T-cell (primary cell): ENCODE results near the gene NRF1. TPM values are rescaled to one million over a fixed set of nuclear protein-coding genes. Genes with fewer than 3 reads are reported as not detected.

Source experiments
- ATAC-seq, 4 experiments: fragments of 200-7000 bp in 3 of 4; fragments of 150-1000 bp in 1 of 4; cut with Tn5 transposase; replicated peaks in 1 of 4; 1 replicate in 3 of 4; 2 replicates in 1 of 4; pipeline ENCODE4 v1.10.0; 2021; ENCODE audit warnings: moderate library complexity in 3 of 4, mild to moderate bottlenecking in 2 of 4, moderate number of reproducible peaks in 1 of 4
- CTCF ChIA-PET, 2 donors: fragments of 300-600 bp; sonication (Branson Sonifier 250); formaldehyde crosslinking; loops; one replicate each; lab custom pipeline; 2022; ENCODE audit warnings: antibody characterized with exemption in 2 of 2; lab: Charles Lee
- POLR2A ChIA-PET, 2 donors: fragments of 300-600 bp; sonication (Branson Sonifier 250); formaldehyde crosslinking; loops; one replicate each; lab custom pipeline; 2022; ENCODE audit warnings: antibody characterized with exemption in 2 of 2; lab: Charles Lee
- DNase-seq, 35 experiments: peaks; one replicate each; pipeline versions ENCODE4 v3.0.0 to v3.0.0-alpha.2; 2013 to 2023
- H3K27ac ChIP-seq: one replicate; pipeline ENCODE4 v1.5.1; 2013; ENCODE audit warnings: low read length
- H3K27me3 ChIP-seq, 2 experiments: replicated peaks in 1 of 2; 1 replicate in 1 of 2; 2 replicates in 1 of 2; pipeline versions ENCODE4 v1.6.1 to v1.7.0; 2013; ENCODE audit warnings: low read length in 1 of 2, mixed read lengths in 1 of 2; ENCODE audit not compliant: control insufficient read depth in 2 of 2, insufficient read depth in 2 of 2; ENCODE audit errors: extremely low read depth in 1 of 2
- H3K36me3 ChIP-seq, 2 donors: 1 replicate in 1 of 2; 2 replicates in 1 of 2; pipeline versions ENCODE4 v1.6.1 to v1.7.0; 2013; ENCODE audit warnings: low read length in 1 of 2; ENCODE audit not compliant: control insufficient read depth in 2 of 2, insufficient read depth in 1 of 2; ENCODE audit errors: extremely low read depth in 1 of 2
- H3K4me1 ChIP-seq, 2 experiments: 1 replicate in 1 of 2; 2 replicates in 1 of 2; pipeline versions ENCODE4 v1.6.1 to v1.7.0; 2013; ENCODE audit warnings: low read length in 2 of 2, mixed read lengths in 1 of 2; ENCODE audit not compliant: insufficient read depth in 2 of 2, control insufficient read depth in 1 of 2; ENCODE audit errors: extremely low read depth in 1 of 2
- H3K4me3 ChIP-seq, 2 donors: 1 replicate in 1 of 2; 2 replicates in 1 of 2; pipeline versions ENCODE4 v1.5.1 to v1.7.0; 2013; ENCODE audit warnings: mild to moderate bottlenecking in 2 of 2, low read length in 1 of 2, moderate library complexity in 1 of 2; ENCODE audit not compliant: control insufficient read depth in 1 of 2; ENCODE audit errors: extremely low read depth in 1 of 2
- H3K9me3 ChIP-seq: 2 replicates; pipeline ENCODE4 v1.7.0; 2013
- H3K27ac Mint-ChIP-seq, 2 donors: one replicate each; pipeline ENCODE4 v1.8.0; 2020 to 2021; ENCODE audit warnings: mild to moderate bottlenecking in 2 of 2, mixed read lengths in 2 of 2
- H3K27me3 Mint-ChIP-seq, 2 donors: one replicate each; pipeline ENCODE4 v1.8.0; 2021 to 2022; ENCODE audit warnings: mixed read lengths in 2 of 2
- H3K36me3 Mint-ChIP-seq: one replicate; pipeline ENCODE4 v1.8.0; 2021; ENCODE audit warnings: mixed read lengths
- H3K4me1 Mint-ChIP-seq, 3 donors: one replicate each; pipeline ENCODE4 v1.8.0; 2020 to 2022; ENCODE audit warnings: mixed read lengths in 3 of 3, mild to moderate bottlenecking in 1 of 3
- H3K4me3 Mint-ChIP-seq, 3 donors: one replicate each; pipeline ENCODE4 v1.8.0; 2020 to 2022; ENCODE audit warnings: mild to moderate bottlenecking in 3 of 3, mixed read lengths in 3 of 3, moderate library complexity in 3 of 3
- H3K9me3 Mint-ChIP-seq, 3 donors: one replicate each; pipeline ENCODE4 v1.8.0; 2020 to 2022; ENCODE audit warnings: mixed read lengths in 3 of 3
- WGBS: methylation state at CpG from one replicate; pipeline ENCODE4 v1.1.5; 2013; ENCODE audit warnings: missing lambda C conversion rate; ENCODE audit not compliant: insufficient coverage; 5-methylcytosine and 5-hydroxymethylcytosine counted together
- total RNA-seq, 35 experiments: library from RNA in 6 of 35; stranded (reverse) in 6 of 35; fragments of 120-200 nt in 1 of 35; gene quantifications; one replicate each; pipeline versions ENCODE4 v1.2.1 to v1.2.4 and lab custom pipeline; 2013 to 2026

Gene NRF1
- total RNA-seq, 5 donors from 2014 or later (not counting 1 experiment from before 2014, with no cell fraction given): 31.5 to 38.0 (median 35.6) TPM

DNA sequence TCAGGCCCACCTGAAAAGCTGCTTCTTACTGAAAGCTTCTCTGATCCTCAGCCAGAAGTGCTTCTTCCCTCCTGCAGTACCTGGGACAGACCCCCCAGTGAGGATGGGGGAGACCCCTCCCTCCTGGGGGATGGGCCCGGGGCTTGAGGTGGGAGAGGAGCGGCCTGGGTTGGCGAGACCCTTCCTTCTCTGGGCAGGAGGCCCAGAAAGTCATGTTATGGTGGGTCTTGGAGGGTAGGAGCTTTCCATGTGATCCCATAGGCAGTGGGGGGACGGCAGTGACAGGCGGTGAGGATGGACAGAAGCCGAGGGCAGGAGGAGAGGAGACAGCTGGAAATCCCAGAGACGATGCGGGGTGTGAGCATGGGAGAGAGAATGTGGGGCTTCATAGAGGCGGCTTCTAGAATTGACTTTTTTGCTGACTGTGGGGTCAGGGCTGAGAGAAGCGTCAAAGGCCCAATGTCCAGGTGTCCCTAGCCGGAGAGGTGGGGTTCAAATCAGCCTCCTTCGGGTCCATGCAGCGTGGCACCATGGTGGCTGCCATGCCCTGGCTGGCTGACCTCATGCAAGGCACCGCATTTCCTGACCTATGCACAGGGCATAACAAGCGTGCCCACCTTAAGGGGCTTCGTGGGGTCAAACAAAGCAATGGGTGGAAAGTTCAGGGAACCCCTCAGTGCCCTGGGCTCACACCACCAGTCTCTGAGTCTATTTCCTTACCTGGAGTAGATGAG, 187.3 kb downstream of the NRF1 start:
- Mint-ChIP-seq H3K4me1 (no peaks in the 10 kb centered on the region), H3K36me3 (no peaks in the 10 kb centered on the region), H3K4me3 (no peak overlapping the region), H3K9me3 (no peaks in the 10 kb centered on the region), H3K27ac (no peak overlapping the region), H3K27me3 (peaks cover 2 to 3% of the 10 kb centered on the region in 2 donors)
- no peak overlapping the region for H3K4me3 ChIP-seq
- 92% methylated on average over 12 of the region's 16 CpGs for WGBS
- no peak for DNase-seq
- no peak for ATAC-seq
- POLR2A ChIA-PET: no interaction called here
- H3K27me3 ChIP-seq: peaks cover 0 to 18% of the 10 kb centered on the region in 2 experiments
- H3K27ac ChIP-seq: no peak overlapping the region
- H3K9me3 ChIP-seq: no peaks in the 10 kb centered on the region
- H3K36me3 ChIP-seq: no peaks in the 10 kb centered on the region
- CTCF ChIA-PET: interaction anchor here in 1 of 2 donors (0.7 kb wide), 1 partner anchor 210 kb away, joined by 4 read pairs; no protein-coding TSS in a partner anchor
- H3K4me1 ChIP-seq: no peaks in the 10 kb centered on the region

DNA sequence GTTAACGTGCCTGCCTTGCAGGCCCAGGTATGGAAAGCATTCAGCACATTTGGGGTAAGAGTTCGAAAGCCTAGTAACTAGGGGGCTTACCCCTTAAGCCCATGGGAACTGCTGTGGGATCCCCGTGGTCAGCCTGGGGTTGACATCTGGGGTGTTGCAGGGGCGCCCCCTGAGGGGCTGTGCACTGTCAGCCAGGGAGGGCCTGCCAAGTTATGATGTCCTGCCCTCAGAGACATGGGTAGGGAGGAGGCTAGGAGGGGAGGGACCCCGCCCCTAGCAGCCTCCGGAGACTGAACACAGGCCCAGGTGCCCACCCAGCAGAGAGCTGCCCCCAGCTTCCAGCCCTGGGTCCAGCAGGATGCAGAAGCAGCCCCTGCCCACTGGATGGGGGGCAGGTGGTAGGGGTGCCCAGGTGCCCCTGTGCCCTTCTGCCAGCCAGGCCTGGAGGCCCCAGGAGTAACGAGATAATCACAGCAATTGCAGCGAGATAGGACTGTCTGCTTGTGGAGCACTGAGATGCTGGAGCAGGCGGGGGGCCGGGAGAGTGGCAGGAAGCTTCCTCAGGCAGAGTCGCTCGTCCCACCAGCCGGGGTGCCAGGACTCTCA, 187.9 kb downstream of the NRF1 start:
- no peaks in the 10 kb centered on the region for H3K36me3 Mint-ChIP-seq
- 65% methylated on average over 6 of the region's 13 CpGs for WGBS
- H3K4me3 ChIP-seq: no peak overlapping the region
- ATAC-seq (no peak), DNase-seq (no peak)
- no peak overlapping the region for H3K27ac Mint-ChIP-seq
- no peaks in the 10 kb centered on the region for H3K9me3 ChIP-seq
- H3K27me3 Mint-ChIP-seq: peaks cover 2 to 3% of the 10 kb centered on the region in 2 donors
- no peak overlapping the region for H3K4me3 Mint-ChIP-seq
- H3K4me1 Mint-ChIP-seq: no peaks in the 10 kb centered on the region
- no peaks in the 10 kb centered on the region for H3K36me3 ChIP-seq
- no peaks in the 10 kb centered on the region for H3K4me1 ChIP-seq
- POLR2A ChIA-PET: no interaction called here
- CTCF ChIA-PET: no interaction called here
- no peak overlapping the region for H3K27ac ChIP-seq
- peaks cover 0 to 23% of the 10 kb centered on the region in 2 experiments for H3K27me3 ChIP-seq
- H3K9me3 Mint-ChIP-seq: no peaks in the 10 kb centered on the region

DNA sequence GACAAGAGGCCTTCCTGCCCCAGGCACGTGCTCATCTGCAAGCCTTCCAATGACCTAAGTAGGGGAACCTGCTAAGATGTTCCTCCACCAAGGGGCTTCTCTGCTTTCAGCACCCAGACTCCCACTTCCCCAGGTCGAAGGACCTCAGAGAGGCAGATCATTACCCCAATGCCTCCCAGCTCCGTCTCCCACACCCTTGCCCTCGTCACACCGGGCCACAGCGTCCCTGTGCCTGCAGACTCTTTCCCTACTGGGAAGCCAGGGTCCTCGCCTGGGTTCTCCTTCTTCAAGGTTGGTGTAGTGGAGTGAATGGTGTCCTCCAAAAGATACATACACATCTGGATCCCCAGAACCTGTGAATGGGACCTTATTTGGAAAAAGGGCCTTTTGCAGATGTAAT, 189.4 kb downstream of the NRF1 start:
- Mint-ChIP-seq H3K9me3 (no peaks in the 10 kb centered on the region), H3K4me1 (no peaks in the 10 kb centered on the region), H3K27ac (no peak overlapping the region), H3K4me3 (no peak overlapping the region), H3K27me3 (peaks cover 2 to 3% of the 10 kb centered on the region in 2 donors), H3K36me3 (no peaks in the 10 kb centered on the region)
- no CpG with 5 or more reads among the region's 7 CpGs for WGBS
- Histone ChIP-seq H3K4me3 (no peak overlapping the region), H3K4me1 (no peaks in the 10 kb centered on the region), H3K27ac (no peak overlapping the region), H3K27me3 (peaks cover 0 to 23% of the 10 kb centered on the region in 2 experiments), H3K9me3 (no peaks in the 10 kb centered on the region), H3K36me3 (no peaks in the 10 kb centered on the region)
- DNase-seq (no peak), ATAC-seq (no peak)
- ChIA-PET POLR2A (no interaction called here), CTCF (no interaction called here)

DNA sequence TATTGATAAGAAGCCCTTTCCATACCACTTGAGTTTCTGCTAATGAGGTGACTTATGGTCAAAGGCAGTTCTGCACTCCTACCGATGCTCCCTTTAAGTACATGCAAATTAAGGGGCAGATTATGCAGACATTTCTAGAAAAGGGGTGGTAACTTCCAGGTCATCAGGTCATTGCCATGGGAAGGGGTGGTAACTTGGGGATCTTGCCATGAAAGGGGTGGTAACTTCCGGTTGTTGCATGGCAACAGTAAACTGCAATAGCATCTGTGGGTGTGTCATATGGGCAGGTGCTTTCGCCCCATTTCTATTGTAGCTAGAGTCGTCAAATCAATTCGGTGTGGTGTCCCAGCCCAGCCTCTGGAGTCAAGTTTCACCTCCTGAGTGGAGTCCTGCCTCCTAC, 190.4 kb downstream of the NRF1 start:
- ATAC-seq: no peak
- no peaks in the 10 kb centered on the region for H3K36me3 Mint-ChIP-seq
- Histone ChIP-seq H3K36me3 (no peaks in the 10 kb centered on the region), H3K4me3 (no peak overlapping the region), H3K4me1 (no peaks in the 10 kb centered on the region), H3K9me3 (no peaks in the 10 kb centered on the region), H3K27me3 (peaks cover 0 to 23% of the 10 kb centered on the region in 2 experiments), H3K27ac (no peak overlapping the region)
- ChIA-PET POLR2A (no interaction called here), CTCF (no interaction called here)
- WGBS: 63% methylated on average over 4 of the region's 5 CpGs
- no peaks in the 10 kb centered on the region for H3K4me1 Mint-ChIP-seq
- DNase-seq: no peak
- no peak overlapping the region for H3K27ac Mint-ChIP-seq
- no peaks in the 10 kb centered on the region for H3K9me3 Mint-ChIP-seq
- no peak overlapping the region for H3K4me3 Mint-ChIP-seq
- peaks cover 2 to 3% of the 10 kb centered on the region in 2 donors for H3K27me3 Mint-ChIP-seq

DNA sequence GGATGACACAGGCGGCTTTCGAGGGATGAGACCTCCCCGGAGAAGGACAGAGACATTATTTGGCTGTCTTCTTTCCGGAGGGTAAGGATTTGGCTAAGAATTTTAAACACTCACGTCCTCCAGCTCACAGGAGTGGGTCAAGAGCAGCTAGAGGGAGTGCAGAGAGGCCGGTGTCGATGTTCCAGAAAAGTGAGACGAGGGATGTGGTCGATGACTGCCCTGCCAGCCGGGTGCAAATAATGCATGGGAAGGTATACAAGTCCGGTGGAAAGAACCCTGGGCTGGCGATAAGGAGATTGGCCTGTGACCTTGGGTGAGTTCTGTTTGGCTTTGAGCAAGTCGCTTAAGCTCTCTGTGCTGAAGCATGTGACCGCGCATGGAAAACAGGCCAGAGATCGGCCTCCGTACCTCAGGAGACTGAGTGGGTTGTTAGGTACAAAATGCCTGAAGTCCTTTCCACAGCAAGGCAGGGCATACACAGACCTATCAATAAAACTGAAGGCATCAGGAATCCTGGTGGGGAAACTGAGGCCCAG, 192.1 kb downstream of the NRF1 start:
- POLR2A ChIA-PET: interaction anchor here in 1 of 2 donors (0.7 kb wide), 1 partner anchor 21 kb away, joined by 3 read pairs; no protein-coding TSS in a partner anchor

DNA sequence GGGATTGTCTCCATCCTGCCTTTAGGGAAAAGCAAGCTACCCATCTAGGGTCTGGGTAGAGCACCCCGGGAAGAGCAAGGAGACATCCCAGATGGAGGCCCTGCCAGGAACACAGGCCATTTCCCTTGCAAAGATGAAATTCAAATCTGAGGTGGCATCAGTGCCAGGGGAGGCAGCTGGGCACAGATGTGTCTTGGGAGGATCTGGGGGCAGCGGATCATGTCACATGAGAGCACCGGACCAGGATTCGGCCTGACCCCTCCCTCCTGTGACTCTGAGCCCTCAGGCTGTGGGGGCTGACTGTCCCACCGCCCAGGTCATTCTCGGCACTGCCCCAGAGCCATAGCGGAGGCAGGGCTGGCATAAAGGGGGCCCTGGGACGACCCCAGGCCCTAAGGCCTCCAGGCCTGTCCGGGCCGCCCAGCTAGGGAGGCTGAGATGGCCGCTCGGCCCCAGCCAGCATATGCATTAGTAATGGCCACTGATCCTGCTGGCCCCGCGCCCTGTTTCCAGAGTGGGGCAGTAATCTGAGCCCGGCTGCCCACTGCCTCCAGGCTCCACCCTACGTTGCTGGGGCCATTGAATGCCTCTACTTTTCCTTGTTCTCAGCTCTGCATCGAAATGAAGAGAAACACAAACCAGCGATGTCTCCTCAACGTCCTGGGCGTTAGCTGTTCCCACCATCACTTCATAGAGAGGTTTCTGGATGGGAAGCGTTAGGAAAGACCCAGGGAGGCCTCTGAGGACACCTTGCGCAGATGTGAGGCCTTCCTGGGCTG, 192.8 kb downstream of the NRF1 start:
- WGBS: 87% methylated on average over 19 of the region's 22 CpGs

More for the DNA sequence above, 192.1 kb downstream of the NRF1 start:
- Mint-ChIP-seq H3K9me3 (no peaks in the 10 kb centered on the region), H3K27me3 (peaks cover 2 to 3% of the 10 kb centered on the region in 2 donors), H3K4me1 (no peaks in the 10 kb centered on the region), H3K27ac (no peak overlapping the region), H3K4me3 (no peak overlapping the region), H3K36me3 (no peaks in the 10 kb centered on the region)
- ATAC-seq (no peak), DNase-seq (no peak)
- H3K36me3 ChIP-seq: no peaks in the 10 kb centered on the region
- CTCF ChIA-PET: no interaction called here
- no peak overlapping the region for H3K27ac ChIP-seq
- peaks cover 0 to 16% of the 10 kb centered on the region in 2 experiments for H3K27me3 ChIP-seq
- H3K9me3 ChIP-seq: no peaks in the 10 kb centered on the region
- H3K4me1 ChIP-seq: no peaks in the 10 kb centered on the region
- 87% methylated on average over 11 of the region's 17 CpGs for WGBS
- no peak overlapping the region for H3K4me3 ChIP-seq

More for the DNA sequence above, 192.8 kb downstream of the NRF1 start:
- no peaks in the 10 kb centered on the region for H3K4me1 ChIP-seq
- no peak overlapping the region for H3K27ac Mint-ChIP-seq
- ATAC-seq (no peak), DNase-seq (no peak)
- H3K27me3 Mint-ChIP-seq: peaks cover 2 to 3% of the 10 kb centered on the region in 2 donors
- H3K27me3 ChIP-seq: peaks cover 0 to 13% of the 10 kb centered on the region in 2 experiments
- H3K36me3 ChIP-seq: no peaks in the 10 kb centered on the region
- POLR2A ChIA-PET: interaction anchor here in 1 of 2 donors (0.7 kb wide), 1 partner anchor 12 kb away, joined by 4 read pairs; no protein-coding TSS in a partner anchor
- CTCF ChIA-PET: no interaction called here
- H3K27ac ChIP-seq: no peak overlapping the region
- no peaks in the 10 kb centered on the region for H3K9me3 Mint-ChIP-seq
- H3K4me1 Mint-ChIP-seq: no peaks in the 10 kb centered on the region
- no peak overlapping the region for H3K4me3 ChIP-seq
- H3K36me3 Mint-ChIP-seq: no peaks in the 10 kb centered on the region
- H3K4me3 Mint-ChIP-seq: no peak overlapping the region
- H3K9me3 ChIP-seq: no peaks in the 10 kb centered on the region
